Glutamatergic neuron (in vitro differentiated cells): Measurements from ENCODE around the gene SEC14L2. TPM values are rescaled to one million over a fixed set of nuclear protein-coding genes. Genes with fewer than 3 reads are reported as not detected.

Source experiments
- DNase-seq: peaks from one replicate; pipeline ENCODE4 v3.0.0; 2022
- H3K27ac Mint-ChIP-seq: one replicate; pipeline ENCODE4 v1.8.0; 2020; ENCODE audit warnings: mild to moderate bottlenecking, mixed read lengths, inconsistent platforms; ENCODE audit not compliant: unreplicated experiment
- H3K27me3 Mint-ChIP-seq: one replicate; pipeline ENCODE4 v1.8.0; 2020; ENCODE audit warnings: mild to moderate bottlenecking, moderate library complexity, mixed read lengths, inconsistent platforms; ENCODE audit not compliant: unreplicated experiment
- H3K36me3 Mint-ChIP-seq: one replicate; pipeline ENCODE4 v1.8.0; 2020; ENCODE audit warnings: mild to moderate bottlenecking, mixed read lengths, inconsistent platforms; ENCODE audit not compliant: unreplicated experiment
- H3K4me1 Mint-ChIP-seq: one replicate; pipeline ENCODE4 v1.8.0; 2020; ENCODE audit warnings: mild to moderate bottlenecking, low read depth, mixed read lengths, inconsistent platforms; ENCODE audit not compliant: unreplicated experiment
- H3K4me3 Mint-ChIP-seq: one replicate; pipeline ENCODE4 v1.8.0; 2020; ENCODE audit warnings: mild to moderate bottlenecking, mixed read lengths, inconsistent platforms; ENCODE audit not compliant: unreplicated experiment
- H3K9me3 Mint-ChIP-seq: one replicate; pipeline ENCODE4 v1.8.0; 2020; ENCODE audit warnings: mild to moderate bottlenecking, moderate library complexity, mixed read lengths, inconsistent platforms; ENCODE audit not compliant: unreplicated experiment
- total RNA-seq: library from RNA; stranded (reverse); fragmentation: NEBNext Ultra II Directional; extraction: Animal tissue kit (Norgen Biotek cat#: 25700); gene quantifications from one replicate; pipeline ENCODE4 v1.2.1, GENCODE V29; 2021; ENCODE audit not compliant: unreplicated experiment
- TF ChIP-seq, protein P1 (sequence below): fragments of 200-600 bp; sonication (generic); IDR thresholded peaks from one replicate; pipeline ENCODE4 v1.5.0; 2021; ENCODE audit not compliant: partially characterized antibody, unreplicated experiment

SEC14L2 gene
- total RNA-seq, 1 donor from 2014 or later = 0.76 TPM

DNA sequence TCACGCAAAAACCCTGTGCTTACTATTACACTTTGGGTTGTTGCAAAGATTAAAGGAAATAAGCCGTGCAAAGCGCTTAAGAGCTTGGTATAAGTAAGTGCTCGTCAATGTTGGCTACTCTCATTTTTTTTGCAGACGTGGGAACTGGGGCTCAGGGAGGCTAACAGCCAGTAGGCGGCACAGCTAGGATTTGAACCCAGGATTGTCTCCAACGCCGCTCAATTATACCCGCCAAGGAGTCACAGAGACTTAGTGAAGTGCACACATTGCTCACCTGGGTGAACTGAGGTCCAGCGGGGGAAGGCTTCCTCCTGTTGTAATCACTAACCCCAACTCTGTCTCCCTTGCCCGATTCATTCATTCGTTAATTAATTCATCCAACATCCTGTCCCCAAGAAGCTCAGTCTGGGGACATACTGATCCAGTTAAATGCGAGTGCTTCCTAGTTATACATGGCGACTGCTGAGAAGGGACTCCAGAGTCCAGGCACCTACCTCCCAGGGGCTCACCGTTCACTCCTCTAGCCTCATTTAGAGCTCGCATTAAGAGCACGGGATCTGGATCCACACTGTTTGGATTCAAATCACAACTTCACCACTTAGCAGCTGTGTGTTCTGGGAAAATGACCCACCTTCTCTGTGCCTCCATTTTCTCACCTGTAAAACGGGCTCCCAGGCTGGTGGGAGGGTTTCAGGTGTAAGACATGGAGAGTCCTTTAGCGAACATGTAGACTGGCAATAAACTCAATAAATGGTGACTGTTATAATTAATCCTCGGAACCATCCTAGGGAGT, 27.9 kb downstream of the SEC14L2 start:
- TF ChIP-seq, protein P1, sequence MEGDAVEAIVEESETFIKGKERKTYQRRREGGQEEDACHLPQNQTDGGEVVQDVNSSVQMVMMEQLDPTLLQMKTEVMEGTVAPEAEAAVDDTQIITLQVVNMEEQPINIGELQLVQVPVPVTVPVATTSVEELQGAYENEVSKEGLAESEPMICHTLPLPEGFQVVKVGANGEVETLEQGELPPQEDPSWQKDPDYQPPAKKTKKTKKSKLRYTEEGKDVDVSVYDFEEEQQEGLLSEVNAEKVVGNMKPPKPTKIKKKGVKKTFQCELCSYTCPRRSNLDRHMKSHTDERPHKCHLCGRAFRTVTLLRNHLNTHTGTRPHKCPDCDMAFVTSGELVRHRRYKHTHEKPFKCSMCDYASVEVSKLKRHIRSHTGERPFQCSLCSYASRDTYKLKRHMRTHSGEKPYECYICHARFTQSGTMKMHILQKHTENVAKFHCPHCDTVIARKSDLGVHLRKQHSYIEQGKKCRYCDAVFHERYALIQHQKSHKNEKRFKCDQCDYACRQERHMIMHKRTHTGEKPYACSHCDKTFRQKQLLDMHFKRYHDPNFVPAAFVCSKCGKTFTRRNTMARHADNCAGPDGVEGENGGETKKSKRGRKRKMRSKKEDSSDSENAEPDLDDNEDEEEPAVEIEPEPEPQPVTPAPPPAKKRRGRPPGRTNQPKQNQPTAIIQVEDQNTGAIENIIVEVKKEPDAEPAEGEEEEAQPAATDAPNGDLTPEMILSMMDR = no peak
- H3K9me3 Mint-ChIP-seq = peaks cover 6% of the 10 kb centered on the region
- peaks cover 7% of the 10 kb centered on the region for H3K4me1 Mint-ChIP-seq
- no peaks in the 10 kb centered on the region for H3K27me3 Mint-ChIP-seq
- H3K4me3 Mint-ChIP-seq = peak overlapping the region; percentile 92
- DNase-seq = no peak
- H3K36me3 Mint-ChIP-seq = no peaks in the 10 kb centered on the region
- peak overlapping the region; percentile 28 for H3K27ac Mint-ChIP-seq

DNA sequence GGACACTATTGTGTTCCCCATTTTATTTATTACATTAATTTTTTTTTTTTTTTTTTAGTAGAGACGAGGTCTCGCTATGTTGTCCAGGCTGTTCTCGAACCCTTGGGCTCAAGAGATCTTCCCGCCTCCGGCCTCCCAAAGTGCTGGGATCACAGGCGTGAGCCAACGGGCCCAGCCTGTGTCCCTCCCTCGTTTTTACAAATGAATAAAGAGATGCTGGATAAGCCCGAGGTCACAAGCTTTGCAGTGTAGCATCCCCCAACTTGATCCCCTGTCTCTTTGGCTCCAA, 28.5 kb downstream of the SEC14L2 start:
- Mint-ChIP-seq H3K4me3 (peak overlapping the region; percentile 92), H3K36me3 (no peaks in the 10 kb centered on the region), H3K4me1 (peaks cover 7% of the 10 kb centered on the region)

DNA sequence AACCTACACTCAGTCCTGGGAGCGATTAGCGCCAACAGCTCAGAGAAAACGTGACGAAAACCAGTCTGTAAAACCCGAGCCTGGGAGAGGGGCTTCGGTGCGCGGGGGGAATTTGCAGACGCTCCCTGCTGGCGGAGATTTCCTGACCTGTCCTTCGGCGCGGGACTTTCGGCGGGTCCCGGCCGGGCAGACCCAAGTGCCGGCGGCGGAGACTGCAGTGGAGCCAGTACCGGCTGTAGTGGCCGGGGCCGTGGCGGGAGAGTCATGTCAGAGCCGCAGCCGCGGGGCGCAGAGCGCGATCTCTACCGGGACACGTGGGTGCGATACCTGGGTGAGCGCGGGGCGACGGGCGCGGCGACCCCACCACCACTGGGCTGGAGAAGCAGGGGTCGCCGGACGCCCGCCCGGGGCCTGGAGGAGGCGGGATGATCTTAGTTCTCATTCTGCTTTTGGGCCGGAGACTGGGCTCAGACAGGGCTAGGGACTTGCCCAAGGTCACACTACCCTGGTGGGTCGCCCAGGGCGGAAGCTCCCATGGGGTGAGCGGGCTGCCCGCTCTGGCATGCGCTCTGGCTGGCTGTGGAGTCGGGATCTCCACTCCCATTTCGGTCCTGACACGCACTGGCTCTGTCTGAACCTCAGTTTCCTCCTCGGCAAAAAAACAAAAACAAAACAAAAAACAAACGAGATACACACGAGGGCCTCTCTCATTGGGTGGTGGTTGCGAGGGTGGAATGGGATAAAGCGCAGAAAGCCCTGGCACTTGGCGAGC, 29.0 kb downstream of the SEC14L2 start, which contains the start of gene MTFP1:
MTFP1 (plus strand) TSS at position 153 of the 772 bp plus-strand sequence; CDS start at position 265, 112 bp downstream.
- Mint-ChIP-seq H3K27ac (peak within 1 kb of the TSS; percentile 62), H3K36me3 (no peaks in the 10 kb centered on the region), H3K9me3 (peaks cover 6% of the 10 kb centered on the region), H3K4me3 (peak within 1 kb of the TSS; percentile 92), H3K27me3 (peaks cover 2% of the 10 kb centered on the region), H3K4me1 (peaks cover 7% of the 10 kb centered on the region)
- TF ChIP-seq, protein P1 = no peak
- DNase-seq = peak; percentile 79

More for the DNA sequence above, 28.5 kb downstream of the SEC14L2 start:
- DNase-seq = no peak
- Mint-ChIP-seq H3K9me3 (peaks cover 6% of the 10 kb centered on the region), H3K27me3 (peaks cover 2% of the 10 kb centered on the region), H3K27ac (peak overlapping the region; percentile 62)
- TF ChIP-seq, protein P1 = no peak

DNA sequence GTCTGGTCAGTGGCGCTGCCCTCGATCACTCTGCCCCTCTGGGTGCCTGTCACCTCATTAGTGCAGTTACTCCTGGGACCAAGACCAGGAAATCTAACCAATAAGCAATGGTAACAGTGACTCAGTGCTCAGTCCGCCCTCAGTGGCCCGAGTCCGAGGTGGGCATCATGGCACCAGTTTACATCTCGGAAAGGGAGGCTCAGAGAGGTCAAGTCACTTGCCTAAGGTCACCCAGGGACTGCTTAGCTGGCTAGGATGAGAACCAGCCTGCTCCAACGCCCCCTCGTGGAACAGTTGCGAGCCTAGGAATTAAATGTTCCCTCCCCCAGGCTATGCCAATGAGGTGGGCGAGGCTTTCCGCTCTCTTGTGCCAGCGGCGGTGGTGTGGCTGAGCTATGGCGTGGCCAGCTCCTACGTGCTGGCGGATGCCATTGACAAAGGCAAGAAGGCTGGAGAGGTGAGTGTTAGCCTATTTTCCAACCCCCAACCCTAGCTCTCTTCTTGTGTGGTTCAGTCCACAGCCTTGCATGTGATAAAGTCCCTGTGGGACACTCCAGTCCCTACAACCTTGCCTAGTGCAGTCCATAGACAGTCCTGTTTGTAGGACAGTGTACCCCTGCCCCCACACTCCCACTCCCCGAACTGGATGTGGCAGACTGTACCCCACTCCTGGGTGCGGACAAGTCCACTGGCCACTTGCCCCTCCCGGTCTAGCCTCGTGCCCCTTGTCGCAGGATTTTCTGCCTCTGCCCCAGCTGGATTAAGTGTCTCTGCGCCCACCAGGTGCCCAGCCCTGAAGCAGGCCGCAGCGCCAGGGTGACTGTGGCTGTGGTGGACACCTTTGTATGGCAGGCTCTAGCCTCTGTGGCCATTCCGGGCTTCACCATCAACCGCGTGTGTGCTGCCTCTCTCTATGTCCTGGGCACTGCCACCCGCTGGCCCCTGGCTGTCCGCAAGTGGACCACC, 29.9 kb downstream of the SEC14L2 start:
- Mint-ChIP-seq H3K27ac (no peak overlapping the region), H3K4me3 (peak overlapping the region; percentile 92), H3K9me3 (peaks cover 6% of the 10 kb centered on the region), H3K4me1 (peaks cover 7% of the 10 kb centered on the region), H3K27me3 (peaks cover 2% of the 10 kb centered on the region), H3K36me3 (no peaks in the 10 kb centered on the region)
- DNase-seq = peak; percentile 81
- TF ChIP-seq, protein P1 = peak; percentile 49
